Hepatocyte (in vitro differentiated cells): ENCODE measurements around the gene NAA11.

Experiments
- CTCF ChIP-seq: fragments of 200-600 bp; sonication (generic); IDR thresholded peaks from 2 replicates; pipeline ENCODE4 v1.5.1; 2016; ENCODE audit warnings: antibody characterized with exemption, mild to moderate bottlenecking; ENCODE audit not compliant: poor library complexity
- EZH2 ChIP-seq: fragments of 200-600 bp; sonication (generic); IDR thresholded peaks from 2 replicates; pipeline ENCODE4 v1.6.1; 2016; ENCODE audit warnings: antibody characterized with exemption, mild to moderate bottlenecking, borderline replicate concordance
- EZH2phosphoT487 ChIP-seq: fragments of 200-600 bp; sonication (generic); IDR thresholded peaks from one replicate; pipeline ENCODE4 v1.6.1; 2018; ENCODE audit warnings: antibody characterized with exemption, mild to moderate bottlenecking, low read depth, moderate library complexity; ENCODE audit not compliant: unreplicated experiment, severe bottlenecking

- no peak for TF ChIP-seq EZH2
- no peak for TF ChIP-seq CTCF
- no peak for TF ChIP-seq EZH2phosphoT487
Observed at GRCh38 chr4:79370026-79370425, 44.2 kb upstream of the NAA11 start.
